IMR-90 (cell line): ENCODE data around the gene SPTBN5. TPM values are rescaled to one million over a fixed set of nuclear protein-coding genes. Genes with fewer than 3 reads are reported as not detected.

ENCODE experiments used
- ATAC-seq: fragments of 200-7000 bp; cut with Tn5 transposase; 2 replicates; pipeline ENCODE4 v1.9.1; 2020; ENCODE audit warnings: low read depth, mild to moderate bottlenecking, moderate library complexity
- BruUV-seq: library from RNA; stranded (reverse); fragments of 400-500 nt; replicated peaks from 2 replicates; lab custom pipeline; 2021; lab: Mats Ljungman, UMichigan
- CTCF ChIA-PET: fragments of 300-600 bp; formaldehyde crosslinking; extraction: SDS; loops from one replicate; lab custom pipeline; 2021; ENCODE audit warnings: antibody characterized with exemption; lab: Yijun Ruan, JAX
- POLR2A ChIA-PET: fragments of 300-600 bp; sonication (Branson Sonifier 250); formaldehyde crosslinking; loops from one replicate; lab custom pipeline; 2022; ENCODE audit warnings: antibody characterized with exemption; ENCODE audit not compliant: unreplicated experiment; lab: Charles Lee
- DNase-seq: peaks from one replicate; pipeline ENCODE4 v3.0.0; 2013
- H2AFZ ChIP-seq: replicated peaks from 2 replicates; pipeline ENCODE3; 2013; ENCODE audit warnings: low read length, mild to moderate bottlenecking; ENCODE audit not compliant: poor library complexity
- H2AK5ac ChIP-seq: 2 replicates; pipeline ENCODE4 v1.6.1; 2013; ENCODE audit warnings: low read depth, low read length, inconsistent platforms
- H2AK9ac ChIP-seq: replicated peaks from 2 replicates; pipeline ENCODE3; 2013; ENCODE audit warnings: mild to moderate bottlenecking, low read depth, low read length, moderate library complexity; ENCODE audit not compliant: poor library complexity
- H2BK120ac ChIP-seq: 2 replicates; pipeline ENCODE4 v1.6.1; 2013; ENCODE audit warnings: low read depth, low read length, inconsistent platforms
- H2BK15ac ChIP-seq: 3 replicates; pipeline ENCODE4 v1.6.1; 2013; ENCODE audit warnings: low read depth, low read length, inconsistent platforms
- H2BK20ac ChIP-seq: 2 replicates; pipeline ENCODE4 v1.6.1; 2013; ENCODE audit warnings: low read depth, mild to moderate bottlenecking, inconsistent platforms, low read length, moderate library complexity
- H2BK5ac ChIP-seq: 2 replicates; pipeline ENCODE4 v1.6.1; 2013; ENCODE audit warnings: mild to moderate bottlenecking, low read depth, low read length, inconsistent platforms; ENCODE audit not compliant: poor library complexity, severe bottlenecking
- H3K14ac ChIP-seq: replicated peaks from 2 replicates; pipeline ENCODE4 v1.6.1; 2013; ENCODE audit warnings: low read depth, low read length, inconsistent platforms
- H3K18ac ChIP-seq: 2 replicates; pipeline ENCODE4 v1.6.1; 2013; ENCODE audit warnings: low read depth, low read length, control low read depth
- H3K23ac ChIP-seq: 2 replicates; pipeline ENCODE4 v1.6.1; 2013; ENCODE audit warnings: low read depth, low read length, inconsistent platforms
- H3K27ac ChIP-seq: 2 replicates; pipeline ENCODE4 v1.5.1; 2013; ENCODE audit warnings: mild to moderate bottlenecking, control low read depth, low read length; ENCODE audit not compliant: insufficient read depth
- H3K27me3 ChIP-seq: 2 replicates; pipeline ENCODE4 v1.6.1; 2013; ENCODE audit warnings: low read length; ENCODE audit not compliant: control insufficient read depth, insufficient read depth
- H3K36me3 ChIP-seq: 2 replicates; pipeline ENCODE4 v1.6.1; 2013; ENCODE audit warnings: low read length, mixed read lengths; ENCODE audit not compliant: control insufficient read depth, insufficient read depth
- H3K4ac ChIP-seq: 2 replicates; pipeline ENCODE4 v1.6.1; 2013; ENCODE audit warnings: low read depth, low read length, inconsistent platforms
- H3K4me1 ChIP-seq: 2 replicates; pipeline ENCODE4 v1.6.1; 2013; ENCODE audit warnings: low read length, mixed read lengths; ENCODE audit not compliant: control insufficient read depth, insufficient read depth
- H3K4me2 ChIP-seq: 2 replicates; pipeline ENCODE4 v1.6.1; 2013; ENCODE audit warnings: low read depth, mild to moderate bottlenecking, control low read depth, low read length, moderate library complexity
- H3K4me3 ChIP-seq: 2 replicates; pipeline ENCODE4 v1.5.1; 2013; ENCODE audit warnings: low read depth, mild to moderate bottlenecking, control low read depth, low read length, moderate library complexity; ENCODE audit not compliant: insufficient read depth
- H3K56ac ChIP-seq: 2 replicates; pipeline ENCODE4 v1.6.1; 2013; ENCODE audit warnings: low read length, inconsistent platforms; ENCODE audit not compliant: insufficient read depth; ENCODE audit errors: extremely low read depth
- H3K79me1 ChIP-seq, 2 experiments: 2 replicates each; pipeline ENCODE4 v1.6.1; 2013; ENCODE audit warnings: low read length in 2 of 2, inconsistent platforms in 1 of 2, low read depth in 1 of 2
- H3K9ac ChIP-seq: 2 replicates; pipeline ENCODE4 v1.6.1; 2013; ENCODE audit warnings: low read depth, low read length, control low read depth
- H3K9me1 ChIP-seq: 2 replicates; pipeline ENCODE4 v1.6.1; 2013; ENCODE audit warnings: low read length, inconsistent platforms; ENCODE audit not compliant: insufficient read depth
- H3K9me3 ChIP-seq: 2 replicates; pipeline ENCODE4 v1.6.1; 2013; ENCODE audit warnings: low read length; ENCODE audit not compliant: control insufficient read depth, insufficient read depth
- H4K20me1 ChIP-seq: 2 replicates; pipeline ENCODE4 v1.6.1; 2013; ENCODE audit warnings: low read length, inconsistent platforms; ENCODE audit not compliant: insufficient read depth
- H4K5ac ChIP-seq: 2 replicates; pipeline ENCODE4 v1.6.1; 2013; ENCODE audit warnings: mild to moderate bottlenecking, low read depth, low read length, control low read depth
- H4K8ac ChIP-seq, 2 experiments: 2 replicates each; pipeline ENCODE4 v1.6.1; 2013; ENCODE audit warnings: low read depth in 2 of 2, low read length in 2 of 2, control low read depth in 1 of 2, inconsistent platforms in 1 of 2
- H4K91ac ChIP-seq: 2 replicates; pipeline ENCODE4 v1.6.1; 2013; ENCODE audit warnings: low read depth, low read length, inconsistent platforms; ENCODE audit not compliant: insufficient read depth
- BHLHE40 ChIP-seq: fragments of 150-350 bp; IDR thresholded peaks from 2 replicates; pipeline ENCODE4 v1.6.1; 2016; ENCODE audit warnings: mild to moderate bottlenecking, low read depth, low read length
- CEBPB ChIP-seq: IDR thresholded peaks from 2 replicates; pipeline ENCODE4 v1.6.1; 2012; ENCODE audit warnings: low read depth, low read length, improper control_type of control experiment
- CHD1 ChIP-seq: IDR thresholded peaks from 2 replicates; pipeline ENCODE4 v1.6.1; 2012; ENCODE audit warnings: low read depth, low read length, improper control_type of control experiment
- CTCF ChIP-seq: conservative IDR thresholded peaks from 2 replicates; pipeline ENCODE4 v1.5.1; 2012; ENCODE audit warnings: mild to moderate bottlenecking, low read depth, low read length, improper control_type of control experiment
- ELK1 ChIP-seq: fragments of 150-350 bp; IDR thresholded peaks from 2 replicates; pipeline ENCODE4 v1.6.1; 2016; ENCODE audit warnings: low read depth, mild to moderate bottlenecking, low read length, moderate library complexity, borderline replicate concordance
- FOS ChIP-seq: fragments of 150-350 bp; IDR thresholded peaks from 2 replicates; pipeline ENCODE4 v1.6.1; 2016; ENCODE audit warnings: low read depth, low read length
- MAFK ChIP-seq: IDR thresholded peaks from 2 replicates; pipeline ENCODE4 v1.6.1; 2012; ENCODE audit warnings: low read depth, low read length, improper control_type of control experiment
- MAZ ChIP-seq: IDR thresholded peaks from 2 replicates; pipeline ENCODE4 v1.6.1; 2012; ENCODE audit warnings: low read depth, mild to moderate bottlenecking, low read length, improper control_type of control experiment, moderate library complexity, borderline replicate concordance
- MXI1 ChIP-seq: IDR thresholded peaks from 2 replicates; pipeline ENCODE4 v1.6.1; 2012; ENCODE audit warnings: low read depth, mild to moderate bottlenecking, low read length, moderate library complexity, borderline replicate concordance
- NFE2L2 ChIP-seq: fragments of 150-350 bp; IDR thresholded peaks from 2 replicates; pipeline ENCODE4 v1.6.1; 2016; ENCODE audit warnings: low read depth, mild to moderate bottlenecking, low read length
- POLR2A ChIP-seq: IDR thresholded peaks from 2 replicates; pipeline ENCODE4 v1.6.1; 2012; ENCODE audit warnings: mild to moderate bottlenecking, low read depth, low read length
- RAD21 ChIP-seq: IDR thresholded peaks from 2 replicates; pipeline ENCODE4 v1.6.1; 2012; ENCODE audit warnings: low read length, improper control_type of control experiment
- RCOR1 ChIP-seq: IDR thresholded peaks from 2 replicates; pipeline ENCODE4 v1.6.1; 2012; ENCODE audit warnings: mild to moderate bottlenecking, low read length, improper control_type of control experiment; ENCODE audit not compliant: insufficient replicate concordance
- RFX5 ChIP-seq: IDR thresholded peaks from 2 replicates; pipeline ENCODE4 v1.8.0; 2012; ENCODE audit warnings: low read depth, mild to moderate bottlenecking, low read length, moderate library complexity
- SMC3 ChIP-seq: fragments of 150-350 bp; IDR thresholded peaks from 2 replicates; pipeline ENCODE4 v1.6.1; 2016; ENCODE audit warnings: low read depth, mild to moderate bottlenecking, antibody characterized with exemption, low read length, moderate library complexity
- USF2 ChIP-seq: fragments of 150-350 bp; IDR thresholded peaks from 2 replicates; pipeline ENCODE4 v1.6.1; 2017; ENCODE audit warnings: mild to moderate bottlenecking, antibody characterized with exemption, low read length, low read depth
- WGBS, 2 experiments: methylation state at CpG; one replicate each; pipeline versions ENCODE4 v1.1.5 to v1.1.7; 2013; ENCODE audit warnings: missing lambda C conversion rate in 2 of 2; ENCODE audit not compliant: insufficient read length in 1 of 2; ENCODE audit errors: extremely low coverage in 2 of 2; 5-methylcytosine and 5-hydroxymethylcytosine counted together
- dilution Hi-C: fragments of 300-500 bp; cut with HindIII; formaldehyde crosslinking; loops from one replicate; pipeline ENCODE4 v1.14.3; 2018; ENCODE audit warnings: low sequenced_read_pairs; ENCODE audit not compliant: unreplicated experiment
- in situ Hi-C: fragments of 300-500 bp; cut with MboI; formaldehyde crosslinking; loops from 3 replicates; pipeline ENCODE4 v1.14.3; 2019; ENCODE audit warnings: low sequenced_read_pairs, inconsistent platforms, mixed read lengths
- intact Hi-C: fragments of 100-400 bp; cut with micrococcal nuclease; formaldehyde crosslinking; loops from 2 replicates; pipeline ENCODE4 v1.10.0; 2022
- polyA plus RNA-seq, 3 experiments: library from polyadenylated mRNA; depleted of rRNA; stranded (reverse); fragments of >200 nt; gene quantifications; 2 replicates each; pipeline ENCODE4 v1.2.3, GENCODE V29; 2012; ENCODE audit warnings: low replicate concordance in 1 of 3
- total RNA-seq: library from RNA; depleted of rRNA; stranded (reverse); fragments of >200 nt; gene quantifications from 2 replicates; pipeline ENCODE4 v1.2.3, GENCODE V29; 2012

Gene SPTBN5
- total and polyA plus RNA-seq, 2 of the 4 experiments (the other 2 are of a cell fraction) = under 0.01 to 0.38 TPM

- ChIA-PET CTCF (no interaction called here), POLR2A (no interaction called here)
- no peak overlapping the region for H3K4me2 ChIP-seq
- H3K9me1 ChIP-seq = no peaks in the 10 kb centered on the region
- dilution Hi-C loops (no loop called here), intact Hi-C loops (no loop called here), in situ Hi-C loops (no loop called here)
- H3K9me3 ChIP-seq = no peaks in the 10 kb centered on the region
- H3K79me1 ChIP-seq = no peaks in the 10 kb centered on the region
- H3K4me3 ChIP-seq = no peak overlapping the region
- H2AK5ac ChIP-seq = no peak overlapping the region
- H4K5ac ChIP-seq = no peak overlapping the region
- no peak overlapping the region for H2BK20ac ChIP-seq
- H4K20me1 ChIP-seq = no peaks in the 10 kb centered on the region; the same call in 1 of the 2 replicates
- H3K14ac ChIP-seq = no peak overlapping the region
- no peaks in the 10 kb centered on the region for H3K27me3 ChIP-seq
- H4K8ac ChIP-seq = no peak overlapping the region
- H2BK15ac ChIP-seq = no peak overlapping the region
- ATAC-seq = no peak
- no peak overlapping the region for H3K18ac ChIP-seq
- H2BK5ac ChIP-seq = no peak overlapping the region
- H2AK9ac ChIP-seq = no peak overlapping the region
- no peak overlapping the region for H2BK120ac ChIP-seq
- DNase-seq = no peak
- no peak for TF ChIP-seq CTCF
- no peak for TF ChIP-seq BHLHE40
- no peak for TF ChIP-seq FOS
- TF ChIP-seq RAD21 = no peak
- no peak for TF ChIP-seq RCOR1
- no peak for TF ChIP-seq MAFK
- no peak for TF ChIP-seq POLR2A
- TF ChIP-seq SMC3 = no peak
- TF ChIP-seq CHD1 = no peak
- no peak for TF ChIP-seq RFX5
- no peak for TF ChIP-seq MAZ
- no peak for TF ChIP-seq CEBPB
- no peak for TF ChIP-seq USF2
- TF ChIP-seq MXI1 = no peak
- TF ChIP-seq NFE2L2 = no peak
- no peak for TF ChIP-seq ELK1
- no peak overlapping the region for H2AFZ ChIP-seq
- no peak overlapping the region for H4K91ac ChIP-seq
- H3K4ac ChIP-seq = no peak overlapping the region
- H3K27ac ChIP-seq = no peak overlapping the region
- H3K23ac ChIP-seq = no peak overlapping the region
- H3K9ac ChIP-seq = no peak overlapping the region
- H3K4me1 ChIP-seq = peaks cover 2% of the 10 kb centered on the region; the same call in 1 of the 2 replicates
- H3K56ac ChIP-seq = no peak overlapping the region
- H3K36me3 ChIP-seq = peaks cover 74% of the 10 kb centered on the region
- BruUV-seq = no TSS peak
- WGBS, 2 experiments = 80% methylated on average over 2 of the region's 6 CpGs; no CpG with 5 or more reads in 1 of the 2 experiments
Observed at GRCh38 chr15:41822471-41822870, 71.4 kb downstream of the SPTBN5 start.
